ENCODE data around the gene LRGUK.

The LRGUK gene

DNA sequence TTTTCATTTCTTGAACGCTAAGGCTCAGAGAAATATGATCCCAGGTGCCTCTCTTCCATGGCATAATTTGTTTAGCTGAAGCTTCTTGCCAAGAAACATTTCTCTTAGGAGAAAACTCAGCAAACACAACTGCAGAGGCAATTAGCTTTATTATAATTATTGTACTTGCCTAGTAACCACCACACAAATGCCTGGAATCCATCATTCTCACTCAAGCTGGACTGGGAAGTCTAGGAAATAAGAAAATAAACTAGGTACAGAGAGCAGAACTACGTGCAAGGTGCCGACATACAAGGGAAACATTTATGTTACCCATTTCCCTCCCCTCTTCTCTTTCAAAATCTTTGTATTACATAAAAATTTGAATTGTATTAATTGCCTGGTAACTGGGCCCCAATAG lies 174.5 kb downstream of the LRGUK start:
- DNase-seq (ENCODE audit: low read depth): no peak

DNA sequence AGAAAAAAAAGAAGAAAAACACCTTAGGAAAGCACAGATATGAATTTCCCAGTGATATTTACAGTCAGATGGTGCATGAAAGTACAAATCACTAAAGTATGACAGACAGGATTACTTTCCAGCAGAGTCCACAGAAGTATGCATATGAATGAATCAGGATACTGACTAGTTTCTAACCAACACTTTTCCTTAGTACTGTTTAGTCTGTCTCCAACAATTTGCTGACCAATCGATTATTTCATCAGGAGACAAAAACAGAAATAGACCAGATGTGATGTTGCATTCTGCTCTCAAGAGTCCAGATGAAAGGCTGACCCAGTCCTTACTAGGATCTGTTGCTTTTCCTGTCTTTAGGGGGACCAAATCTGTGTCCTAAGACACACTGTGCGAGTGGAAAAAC lies 175.0 kb downstream of the LRGUK start:
- no peak for DNase-seq (ENCODE audit: low read depth)

GRCh38 chr7:134307320-134307719 lies 180.2 kb downstream of the LRGUK start:
- DNase-seq (ENCODE audit: low read depth): no peak

- DNase-seq (ENCODE audit: low read depth): no peak
Observed at GRCh38 chr7:134308548-134308947, 181.4 kb downstream of the LRGUK start.

GRCh38 chr7:134311807-134312206 lies 184.7 kb downstream of the LRGUK start:
- DNase-seq (ENCODE audit: low read depth): no peak

DNA sequence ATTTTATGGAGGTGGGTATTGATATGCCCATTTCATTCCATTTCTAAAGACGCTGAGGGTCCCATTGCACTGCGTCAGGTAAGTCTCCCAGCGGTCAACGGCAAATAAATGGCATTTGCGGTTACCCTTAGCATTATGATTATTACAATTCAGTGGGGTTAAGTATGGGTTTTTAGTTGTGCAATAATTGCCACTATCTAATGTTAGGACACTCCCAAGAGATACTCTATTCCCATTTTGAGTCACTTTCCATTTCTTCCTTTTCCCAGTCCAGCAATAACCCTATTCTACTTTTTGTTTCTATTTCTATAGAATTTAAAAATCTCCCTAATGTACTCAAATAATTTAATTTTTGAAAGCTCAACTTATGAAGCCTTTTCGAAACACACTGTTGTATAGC lies 185.6 kb downstream of the LRGUK start:
- no peak for DNase-seq (ENCODE audit: low read depth)

DNA sequence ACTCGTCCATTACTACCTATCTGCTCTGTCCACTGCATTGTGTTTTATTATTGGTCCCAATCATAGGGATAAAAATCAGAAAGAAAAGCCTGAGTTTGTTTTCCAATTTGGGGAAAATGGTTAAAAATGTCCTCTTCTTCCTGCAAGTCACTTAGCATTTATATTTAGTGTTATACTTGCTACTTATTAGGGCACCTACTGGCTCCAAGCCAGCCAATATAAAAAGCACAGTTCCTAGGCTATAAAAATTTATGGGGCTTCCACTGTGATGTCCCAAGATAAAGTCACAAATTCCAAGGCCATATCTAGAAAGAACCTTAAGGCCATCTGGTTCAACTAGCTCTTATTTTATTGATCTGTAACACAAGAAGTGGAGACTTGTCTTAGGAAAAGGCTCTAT lies 186.4 kb downstream of the LRGUK start:
- no peak for DNase-seq (ENCODE audit: low read depth)

All from activated T-cell treated with anti-CD3 and anti-CD28 coated beads for 24 hours (primary cell).